Measurements from ENCODE around the gene F13B. TPM values are rescaled to one million over a fixed set of nuclear protein-coding genes. Genes with fewer than 3 reads are reported as not detected.
"Not testable (repeated sequence)": the region's sequence is repeated elsewhere in the genome, so short reads cannot be mapped to it uniquely, and the experiment has no call there.

The F13B gene
- total and polyA plus RNA-seq, 7 donors = not detected

DNA sequence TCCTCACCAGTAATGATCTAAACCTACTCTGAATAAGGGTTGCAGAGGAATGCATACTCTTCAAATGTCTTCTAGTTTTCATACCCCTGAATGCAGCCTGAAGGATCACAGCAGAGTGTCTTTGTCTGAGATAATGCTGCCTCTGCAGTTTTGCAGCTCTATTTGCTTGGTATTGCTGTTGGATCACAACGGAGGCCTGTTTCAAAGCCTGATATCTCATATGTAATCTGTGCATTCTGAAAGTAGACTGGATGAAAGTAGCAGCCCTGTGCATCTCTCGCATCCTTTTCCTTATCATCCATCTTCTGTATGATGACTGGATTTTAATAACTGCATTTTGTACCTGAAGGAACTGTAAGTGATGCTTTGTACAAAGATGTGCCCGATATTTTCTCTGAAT is 34.9 kb upstream of the F13B start:
- DNase-seq (no peak), ATAC-seq (no peak)
- no peaks in the 10 kb centered on the region for H3K4me1 ChIP-seq
- WGBS, 3 donors = 95 to 98% (median 97%) methylated on average over 3 of the region's 3 CpGs
- H3K9me3 ChIP-seq = no peaks in the 10 kb centered on the region
- H3K4me3 ChIP-seq = no peak overlapping the region
- H3K27me3 ChIP-seq (ENCODE audit: insufficient read depth in 3 of 3, low read length in 2 of 3) = no peaks in the 10 kb centered on the region
- H3K36me3 ChIP-seq (ENCODE audit: insufficient read depth in 1 of 2, low read depth in 1 of 2) = no peaks in the 10 kb centered on the region
- H3K27ac ChIP-seq = no peak overlapping the region
- TF ChIP-seq, protein P1, sequence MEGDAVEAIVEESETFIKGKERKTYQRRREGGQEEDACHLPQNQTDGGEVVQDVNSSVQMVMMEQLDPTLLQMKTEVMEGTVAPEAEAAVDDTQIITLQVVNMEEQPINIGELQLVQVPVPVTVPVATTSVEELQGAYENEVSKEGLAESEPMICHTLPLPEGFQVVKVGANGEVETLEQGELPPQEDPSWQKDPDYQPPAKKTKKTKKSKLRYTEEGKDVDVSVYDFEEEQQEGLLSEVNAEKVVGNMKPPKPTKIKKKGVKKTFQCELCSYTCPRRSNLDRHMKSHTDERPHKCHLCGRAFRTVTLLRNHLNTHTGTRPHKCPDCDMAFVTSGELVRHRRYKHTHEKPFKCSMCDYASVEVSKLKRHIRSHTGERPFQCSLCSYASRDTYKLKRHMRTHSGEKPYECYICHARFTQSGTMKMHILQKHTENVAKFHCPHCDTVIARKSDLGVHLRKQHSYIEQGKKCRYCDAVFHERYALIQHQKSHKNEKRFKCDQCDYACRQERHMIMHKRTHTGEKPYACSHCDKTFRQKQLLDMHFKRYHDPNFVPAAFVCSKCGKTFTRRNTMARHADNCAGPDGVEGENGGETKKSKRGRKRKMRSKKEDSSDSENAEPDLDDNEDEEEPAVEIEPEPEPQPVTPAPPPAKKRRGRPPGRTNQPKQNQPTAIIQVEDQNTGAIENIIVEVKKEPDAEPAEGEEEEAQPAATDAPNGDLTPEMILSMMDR (IDR thresholded peaks at IDR 0.05) = no peak
- intact Hi-C loops (cut with DNase I) = no loop called here

DNA sequence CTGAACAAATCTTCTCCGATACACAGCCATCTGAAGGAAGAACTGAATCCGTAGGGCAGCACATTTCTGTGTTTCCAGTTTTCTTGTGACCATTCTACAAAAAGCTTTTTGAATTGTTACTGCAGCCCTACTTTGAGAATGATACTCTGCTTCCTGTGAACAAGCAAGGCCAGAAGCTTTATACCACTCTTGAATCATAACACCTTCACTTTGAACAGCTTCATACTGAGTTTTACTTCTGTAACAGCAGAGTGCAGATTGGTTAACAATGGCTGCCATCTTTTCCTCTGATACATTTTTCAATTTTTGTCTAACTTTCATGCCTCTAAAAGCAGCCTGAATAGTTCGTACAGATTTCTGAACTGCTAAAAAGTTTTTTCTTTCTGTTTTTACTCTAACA is 33.6 kb upstream of the F13B start:
- DNase-seq (no peak), ATAC-seq (no peak)
- H3K27me3 ChIP-seq (ENCODE audit: insufficient read depth in 3 of 3, low read length in 2 of 3) = no peaks in the 10 kb centered on the region
- TF ChIP-seq, protein P1 (IDR thresholded peaks at IDR 0.05) = no peak
- intact Hi-C loops (cut with DNase I) = no loop called here
- H3K4me3 ChIP-seq = no peak overlapping the region
- H3K9me3 ChIP-seq = no peaks in the 10 kb centered on the region
- H3K36me3 ChIP-seq (ENCODE audit: insufficient read depth in 1 of 2, low read depth in 1 of 2) = no peaks in the 10 kb centered on the region
- no peaks in the 10 kb centered on the region for H3K4me1 ChIP-seq
- 89 to 95% (median 94%) methylated on average over 3 of the region's 3 CpGs for WGBS, 3 donors
- H3K27ac ChIP-seq = no peak overlapping the region

DNA sequence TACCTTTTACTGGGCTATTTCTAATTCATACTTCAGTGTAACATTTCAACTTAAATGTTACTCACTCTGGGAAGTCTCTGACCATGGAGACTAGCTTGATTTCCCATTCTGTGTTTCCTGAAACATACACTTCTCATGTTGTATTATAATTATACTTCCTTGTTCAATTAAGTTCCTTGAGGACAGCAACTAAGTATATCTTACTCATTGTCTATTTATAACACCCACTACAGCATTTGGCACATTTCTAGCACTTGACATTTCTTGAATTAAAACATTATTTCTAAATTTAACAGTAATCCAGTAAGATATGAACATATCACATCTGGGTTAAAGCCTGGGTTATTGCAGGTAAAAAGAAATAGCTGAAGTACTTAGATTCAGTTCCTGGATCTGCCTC is 32.4 kb upstream of the F13B start:
- ATAC-seq = no peak

DNA sequence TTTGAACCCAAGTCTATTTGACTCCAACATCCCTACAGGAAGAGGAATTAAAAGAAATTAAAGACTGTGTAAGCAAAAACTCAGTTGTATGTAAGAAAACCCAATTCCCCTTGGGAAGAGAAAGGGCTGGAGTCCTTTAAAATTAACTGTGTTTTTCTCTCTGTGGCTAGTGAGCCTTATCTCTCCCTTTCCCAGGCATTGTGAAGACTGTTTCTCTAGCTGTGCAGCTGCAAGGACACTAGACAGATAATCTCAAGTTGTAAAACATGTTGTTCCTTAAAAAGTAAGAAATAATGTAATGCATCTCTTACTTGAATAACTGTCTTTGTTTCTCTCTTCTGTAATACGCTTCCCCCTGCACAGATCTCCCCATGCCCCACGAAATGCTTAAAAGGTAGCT is 29.9 kb upstream of the F13B start:
- WGBS, 3 donors = 96 to 100% (median 96%) methylated on average over 2 of the region's 2 CpGs

More for the DNA sequence above, 32.4 kb upstream of the F13B start:
- no peaks in the 10 kb centered on the region for H3K27me3 ChIP-seq (ENCODE audit: insufficient read depth in 3 of 3, low read length in 2 of 3)
- H3K27ac ChIP-seq = no peak overlapping the region
- no peaks in the 10 kb centered on the region for H3K9me3 ChIP-seq
- H3K36me3 ChIP-seq (ENCODE audit: insufficient read depth in 1 of 2, low read depth in 1 of 2) = no peaks in the 10 kb centered on the region
- TF ChIP-seq, protein P1 (IDR thresholded peaks at IDR 0.05) = no peak
- DNase-seq = no peak
- intact Hi-C loops (cut with DNase I) = no loop called here
- H3K4me3 ChIP-seq = no peak overlapping the region
- no peaks in the 10 kb centered on the region for H3K4me1 ChIP-seq

DNA sequence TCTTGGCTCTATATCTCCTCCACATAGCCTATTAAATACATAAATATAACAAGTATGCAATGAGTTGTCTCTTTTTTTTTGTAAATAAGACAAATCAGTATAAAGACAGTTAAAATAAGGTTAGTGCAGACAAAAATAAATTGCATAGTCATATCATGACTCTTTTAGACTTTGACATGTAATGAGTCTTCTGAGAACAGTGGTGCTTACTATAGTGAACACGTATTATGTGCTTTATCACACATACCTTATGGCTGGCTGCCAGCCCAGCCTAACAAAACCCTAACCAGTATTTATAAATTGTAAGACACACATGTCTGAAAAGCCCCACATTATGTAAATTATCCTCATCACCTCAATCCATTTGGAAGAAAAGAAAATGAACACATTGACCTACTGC is 29.1 kb upstream of the F13B start:
- H3K27me3 ChIP-seq (ENCODE audit: insufficient read depth in 3 of 3, low read length in 2 of 3) = no peaks in the 10 kb centered on the region
- WGBS, 3 donors = 89 to 95% (median 92%) methylated on average over 1 of the region's 1 CpG
- ATAC-seq (no peak), DNase-seq (no peak)
- H3K9me3 ChIP-seq = no peaks in the 10 kb centered on the region
- no peaks in the 10 kb centered on the region for H3K4me1 ChIP-seq
- intact Hi-C loops (cut with DNase I) = no loop called here
- H3K27ac ChIP-seq = no peak overlapping the region
- no peaks in the 10 kb centered on the region for H3K36me3 ChIP-seq (ENCODE audit: insufficient read depth in 1 of 2, low read depth in 1 of 2)
- no peak overlapping the region for H3K4me3 ChIP-seq
- TF ChIP-seq, protein P1 (IDR thresholded peaks at IDR 0.05) = no peak

More for the DNA sequence above, 29.9 kb upstream of the F13B start:
- H3K36me3 ChIP-seq (ENCODE audit: insufficient read depth in 1 of 2, low read depth in 1 of 2); ATAC-seq; H3K9me3 ChIP-seq; H3K27ac ChIP-seq; H3K27me3 ChIP-seq (ENCODE audit: insufficient read depth in 3 of 3, low read length in 2 of 3); H3K4me3 ChIP-seq; DNase-seq; H3K4me1 ChIP-seq; intact Hi-C loops (cut with DNase I): not testable (repeated sequence)

Data from psoas muscle (tissue), 8 donors.